GM10266 (cell line): Measurements from ENCODE around the gene RSRP1.

Experiments
- DNase-seq: peaks from one replicate; pipeline ENCODE4 v3.0.0; 2012; ENCODE audit errors: extremely low spot score
- TF ChIP-seq, protein P1 (sequence below): IDR thresholded peaks from 2 replicates; pipeline ENCODE4 v1.5.1; 2012; ENCODE audit warnings: mild to moderate bottlenecking, low read depth; ENCODE audit not compliant: control insufficient read depth, insufficient read depth; ENCODE audit errors: missing control alignments

Gene RSRP1

DNA sequence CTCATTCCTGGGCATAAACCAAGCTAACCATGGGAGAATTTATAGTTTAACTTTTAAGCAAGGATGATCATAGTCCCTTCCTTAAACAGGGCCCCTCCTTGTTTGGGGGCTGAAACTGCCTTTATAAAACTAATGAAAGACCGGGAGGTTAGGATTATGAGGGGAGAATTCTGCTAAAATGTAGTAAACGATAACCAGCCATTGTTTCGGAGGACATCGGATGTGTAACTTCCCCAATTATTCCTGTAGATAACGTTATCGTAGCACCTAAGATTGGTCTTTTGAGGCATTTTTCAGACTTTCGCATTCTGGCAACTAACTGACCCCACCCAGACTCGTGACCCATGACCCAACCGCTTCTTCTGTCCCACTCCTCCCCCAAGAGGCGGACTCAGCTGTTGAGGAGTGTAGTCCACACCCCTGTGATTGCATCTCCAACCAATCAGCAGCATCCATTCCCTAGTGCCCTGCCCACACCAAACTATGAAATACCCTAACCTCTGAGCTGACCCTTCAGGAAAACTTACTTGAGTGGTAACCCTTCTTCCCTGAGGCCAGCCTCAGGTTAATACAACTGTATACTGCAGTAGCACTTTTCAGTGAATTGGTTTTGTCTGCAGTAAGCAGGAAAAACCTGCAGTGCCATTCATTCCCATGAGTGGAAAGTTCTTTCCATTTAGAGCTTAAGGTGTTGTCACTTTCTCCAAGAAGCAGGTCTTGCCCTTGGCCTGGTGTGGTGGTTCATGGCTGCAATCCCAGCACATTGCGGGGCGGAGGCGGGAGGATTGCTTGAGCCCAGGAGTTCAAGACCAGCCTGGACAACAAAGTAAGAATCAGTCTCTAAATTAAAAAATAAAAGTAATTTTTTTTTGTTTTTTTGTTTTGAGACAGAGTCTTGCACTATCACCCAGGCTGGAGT, 14.1 kb downstream of the RSRP1 start:
- TF ChIP-seq, protein P1, sequence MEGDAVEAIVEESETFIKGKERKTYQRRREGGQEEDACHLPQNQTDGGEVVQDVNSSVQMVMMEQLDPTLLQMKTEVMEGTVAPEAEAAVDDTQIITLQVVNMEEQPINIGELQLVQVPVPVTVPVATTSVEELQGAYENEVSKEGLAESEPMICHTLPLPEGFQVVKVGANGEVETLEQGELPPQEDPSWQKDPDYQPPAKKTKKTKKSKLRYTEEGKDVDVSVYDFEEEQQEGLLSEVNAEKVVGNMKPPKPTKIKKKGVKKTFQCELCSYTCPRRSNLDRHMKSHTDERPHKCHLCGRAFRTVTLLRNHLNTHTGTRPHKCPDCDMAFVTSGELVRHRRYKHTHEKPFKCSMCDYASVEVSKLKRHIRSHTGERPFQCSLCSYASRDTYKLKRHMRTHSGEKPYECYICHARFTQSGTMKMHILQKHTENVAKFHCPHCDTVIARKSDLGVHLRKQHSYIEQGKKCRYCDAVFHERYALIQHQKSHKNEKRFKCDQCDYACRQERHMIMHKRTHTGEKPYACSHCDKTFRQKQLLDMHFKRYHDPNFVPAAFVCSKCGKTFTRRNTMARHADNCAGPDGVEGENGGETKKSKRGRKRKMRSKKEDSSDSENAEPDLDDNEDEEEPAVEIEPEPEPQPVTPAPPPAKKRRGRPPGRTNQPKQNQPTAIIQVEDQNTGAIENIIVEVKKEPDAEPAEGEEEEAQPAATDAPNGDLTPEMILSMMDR: no peak
- DNase-seq: peak; percentile 77

DNA sequence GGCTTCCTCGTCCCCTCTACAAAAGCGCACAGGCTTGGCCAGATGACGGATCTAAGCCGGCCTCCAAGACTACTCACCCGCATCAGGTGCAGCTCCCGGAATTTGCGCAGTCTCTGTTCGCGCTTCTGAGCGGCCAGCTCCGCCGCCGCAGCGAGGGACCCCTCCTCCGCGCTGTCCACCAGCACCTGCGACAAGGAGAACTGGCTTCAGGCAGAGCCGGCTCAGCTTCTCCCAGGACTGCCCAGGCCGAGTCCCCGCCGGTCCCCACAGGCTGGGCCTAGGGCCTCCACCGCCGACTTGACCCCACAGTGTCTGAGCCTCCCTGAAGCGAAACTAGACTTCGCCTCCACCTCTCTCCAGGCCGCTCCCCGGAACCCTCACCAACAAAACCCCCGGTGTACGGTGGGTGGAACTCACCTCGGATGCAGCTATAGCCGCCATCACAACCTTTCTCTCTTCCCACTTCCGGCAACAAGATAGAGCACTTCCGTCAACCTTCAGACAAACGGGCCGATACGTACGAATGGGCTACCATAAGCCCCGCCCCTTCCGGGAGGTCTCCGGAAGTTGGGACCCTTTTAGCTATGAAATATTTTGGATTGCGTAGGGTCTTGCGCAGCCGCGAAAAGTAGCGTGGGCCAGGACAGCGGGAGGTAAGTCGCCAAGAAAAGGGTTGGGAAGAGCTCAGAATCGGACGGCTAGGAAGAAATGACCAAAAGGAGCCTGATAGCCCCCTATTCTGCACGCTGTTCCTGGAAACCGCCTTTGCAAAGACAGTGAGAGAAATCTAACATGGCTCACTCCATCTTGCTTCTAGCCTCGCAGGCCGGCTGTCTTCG, 15.0 kb downstream of the RSRP1 start, which contains the start of gene SYF2:
Gene SYF2 (minus strand): TSS at position 476 of the 839 bp plus-strand sequence. CDS start 35 bp downstream, at position 441.
- TF ChIP-seq, protein P1: no peak

DNA sequence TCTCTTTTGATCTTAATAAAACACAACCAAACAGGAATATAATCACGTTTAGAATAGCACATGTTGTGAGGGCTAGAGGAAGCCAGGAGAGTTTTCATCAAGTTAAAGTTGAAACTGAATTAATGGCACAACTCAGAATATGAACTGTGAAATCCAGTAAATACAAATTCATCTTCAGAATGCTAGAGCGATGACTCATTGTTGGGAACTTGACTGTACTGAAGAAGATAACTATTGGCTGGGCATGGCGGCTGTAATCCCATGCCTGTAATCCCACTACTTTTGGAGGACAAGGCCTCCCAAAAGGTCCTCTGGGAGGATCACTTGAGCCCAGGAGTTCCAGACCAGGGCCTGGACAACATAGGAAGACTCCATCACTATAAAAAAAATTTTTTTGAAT, 23.8 kb downstream of the RSRP1 start:
- TF ChIP-seq, protein P1: no peak
- no peak for DNase-seq

More for the DNA sequence above, 15.0 kb downstream of the RSRP1 start, which contains the start of gene SYF2:
- DNase-seq: peak; percentile 91

DNA sequence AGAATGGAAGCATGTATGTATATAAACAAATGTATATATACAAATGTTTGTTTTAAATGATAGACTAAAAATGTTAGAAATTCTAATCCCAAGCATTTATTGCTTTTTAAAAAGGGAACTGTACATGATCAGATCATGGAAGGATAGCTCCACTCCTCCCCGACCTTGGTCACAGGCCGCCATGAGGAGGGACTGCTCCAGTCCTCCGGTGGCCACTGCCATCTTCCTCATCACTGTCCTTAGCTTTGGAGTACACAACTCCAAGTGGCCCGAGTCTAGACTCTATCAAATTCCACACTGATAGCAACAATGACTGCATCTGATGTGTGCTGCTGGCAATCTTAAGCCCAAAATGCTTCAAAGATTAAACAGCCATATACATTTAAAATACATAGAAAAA, 24.6 kb downstream of the RSRP1 start:
- TF ChIP-seq, protein P1: no peak
- DNase-seq: no peak

DNA sequence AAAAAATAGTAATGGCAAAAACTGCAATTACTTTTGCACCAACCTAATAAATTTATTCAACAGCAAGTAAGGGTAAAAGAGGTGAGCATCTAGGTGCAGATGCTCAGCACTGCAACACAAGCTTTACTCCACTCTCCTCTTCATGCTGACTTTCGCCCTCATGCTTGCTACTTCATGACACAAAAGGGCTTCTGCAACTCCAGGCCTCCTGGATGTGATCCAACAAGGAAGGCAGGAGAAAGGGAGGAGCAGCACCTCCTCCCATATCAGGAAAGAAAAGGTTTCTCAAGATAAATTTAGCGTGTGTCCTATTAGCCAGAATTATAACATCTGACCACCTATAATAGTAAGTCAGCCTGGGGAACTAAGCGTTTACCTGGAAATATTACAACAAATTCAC, 26.6 kb downstream of the RSRP1 start:
- DNase-seq: no peak
- TF ChIP-seq, protein P1: no peak

DNA sequence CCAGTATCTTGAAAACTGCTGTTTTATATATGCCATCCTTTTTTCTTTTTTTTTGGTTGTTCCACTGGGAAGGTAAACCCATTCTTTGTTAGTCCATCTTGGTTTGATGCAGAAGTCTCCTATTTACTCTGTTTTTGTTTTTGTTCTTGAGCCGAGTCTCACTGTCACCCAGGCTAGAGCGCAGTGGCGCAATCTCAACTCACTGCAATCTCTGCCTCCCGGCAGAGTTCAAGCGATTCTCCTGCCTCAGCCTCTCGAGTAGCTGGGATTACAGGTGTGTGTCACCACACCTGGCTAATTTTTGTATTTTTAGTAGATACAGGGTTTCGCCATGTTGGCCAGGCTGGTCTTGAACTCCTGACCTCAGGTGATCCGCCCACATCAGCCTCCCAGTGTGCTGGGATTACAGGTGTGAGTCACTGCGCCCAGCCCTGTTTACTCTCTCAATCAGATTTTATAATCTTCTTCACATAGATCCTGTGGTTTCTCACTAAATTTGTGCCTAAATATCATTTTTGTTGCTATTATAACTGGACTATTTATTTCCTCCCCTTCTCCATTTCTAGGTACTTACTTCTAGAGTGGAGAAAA, 27.5 kb downstream of the RSRP1 start:
- TF ChIP-seq, protein P1: no peak
- no peak for DNase-seq
